ENCODE data around the gene C1QTNF1. TPM values are rescaled to one million over a fixed set of nuclear protein-coding genes. Genes with fewer than 3 reads are reported as not detected.
A peak's percentile ranks its signal among the peaks of the same experiment; 100 is the strongest.

Gene C1QTNF1
- total RNA-seq, 4 donors from 2014 or later: 67.1 to 147 (median 90.0) TPM

- Histone ChIP-seq H3K27ac (no peak overlapping the region), H3K9me3 (no peaks in the 10 kb centered on the region), H3K27me3 (no peaks in the 10 kb centered on the region), H3K36me3 (peaks cover 0 to 90% (median 36%) of the 10 kb centered on the region in 3 donors), H3K4me3 (no peak overlapping the region), H3K4me1 (peaks cover 0 to 40% (median 6%) of the 10 kb centered on the region in 4 donors)
- no peak for TF ChIP-seq EP300 (IDR thresholded peaks at IDR 0.05)
- no peak for TF ChIP-seq CTCF (IDR thresholded peaks at IDR 0.05)
- TF ChIP-seq POLR2A (IDR thresholded peaks at IDR 0.05): no peak
- DNase-seq (ENCODE audit: low spot score in 2 of 2): peak in 1 of 2 donors; percentile 7
- WGBS, 2 donors: 92 to 93% methylated on average over 17 to 21 of the region's 22 CpGs
These were observed 29.8 kb upstream of the C1QTNF1 start for GRCh38 chr17:78993981-78994671.

GRCh38 chr17:78995022-78995760 lies 28.8 kb upstream of the C1QTNF1 start:
- peaks cover 0 to 41% (median 6%) of the 10 kb centered on the region in 4 donors for H3K4me1 ChIP-seq
- H3K27me3 ChIP-seq: no peaks in the 10 kb centered on the region
- WGBS, 2 donors: 94% methylated on average over 34 of the region's 34 CpGs
- no peak overlapping the region for H3K4me3 ChIP-seq
- no peak for TF ChIP-seq POLR2A (IDR thresholded peaks at IDR 0.05)
- TF ChIP-seq CTCF (IDR thresholded peaks at IDR 0.05): no peak
- TF ChIP-seq EP300 (IDR thresholded peaks at IDR 0.05): no peak
- no peak for DNase-seq (ENCODE audit: low spot score in 2 of 2)
- H3K9me3 ChIP-seq: no peaks in the 10 kb centered on the region
- H3K27ac ChIP-seq: peak overlapping the region in 1 of 4 donors; percentile 60
- peaks cover 0 to 93% (median 36%) of the 10 kb centered on the region in 3 donors for H3K36me3 ChIP-seq

GRCh38 chr17:78995761-78996451 lies 28.1 kb upstream of the C1QTNF1 start:
- WGBS, 2 donors: 58 to 80% methylated on average over 15 to 18 of the region's 18 CpGs
- Histone ChIP-seq H3K27ac (peak overlapping the region in 2 of 4 donors; percentile 11 to 60), H3K9me3 (no peaks in the 10 kb centered on the region), H3K27me3 (no peaks in the 10 kb centered on the region), H3K4me1 (peaks cover 0 to 41% (median 6%) of the 10 kb centered on the region in 4 donors), H3K36me3 (peaks cover 0 to 93% (median 36%) of the 10 kb centered on the region in 3 donors), H3K4me3 (no peak overlapping the region)
- TF ChIP-seq EP300 (IDR thresholded peaks at IDR 0.05): no peak
- no peak for TF ChIP-seq CTCF (IDR thresholded peaks at IDR 0.05)
- no peak for TF ChIP-seq POLR2A (IDR thresholded peaks at IDR 0.05)
- no peak for DNase-seq (ENCODE audit: low spot score in 2 of 2)

- Histone ChIP-seq H3K9me3 (no peaks in the 10 kb centered on the region), H3K27ac (peak overlapping the region in 2 of 4 donors; percentile 11 to 60), H3K36me3 (peaks cover 0 to 93% (median 29%) of the 10 kb centered on the region in 3 donors), H3K4me1 (peaks cover 0 to 41% (median 6%) of the 10 kb centered on the region in 4 donors), H3K27me3 (no peaks in the 10 kb centered on the region), H3K4me3 (no peak overlapping the region)
- no peak for DNase-seq (ENCODE audit: low spot score in 2 of 2)
- WGBS, 2 donors: 93% methylated on average over 16 of the region's 16 CpGs
- TF ChIP-seq EP300 (IDR thresholded peaks at IDR 0.05) (no peak), CTCF (IDR thresholded peaks at IDR 0.05) (no peak), POLR2A (IDR thresholded peaks at IDR 0.05) (no peak)
These were observed 27.2 kb upstream of the C1QTNF1 start for GRCh38 chr17:78996781-78997201.
